ENCODE results near the gene MT1M.

DNA sequence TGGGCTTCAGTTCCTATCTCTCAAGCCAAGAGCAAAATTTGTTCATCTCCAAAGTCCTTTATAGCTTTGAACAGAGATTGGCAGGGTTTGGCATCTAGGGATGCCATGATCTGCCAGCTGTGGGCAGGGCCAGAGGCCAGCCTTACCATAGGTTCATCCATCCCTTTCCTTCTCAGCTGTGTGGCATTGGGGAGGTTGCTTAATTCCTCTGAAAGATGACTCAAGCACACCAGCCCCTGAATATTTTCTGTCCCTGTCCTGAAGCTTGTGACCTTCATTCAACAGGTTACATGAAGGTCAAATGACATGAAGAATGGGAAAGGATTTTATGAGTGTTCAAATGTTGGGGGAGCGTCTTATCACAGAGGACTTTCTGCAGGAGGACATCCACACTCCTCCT is 32.0 kb downstream of the MT1M start:
- TF ChIP-seq, protein P1, sequence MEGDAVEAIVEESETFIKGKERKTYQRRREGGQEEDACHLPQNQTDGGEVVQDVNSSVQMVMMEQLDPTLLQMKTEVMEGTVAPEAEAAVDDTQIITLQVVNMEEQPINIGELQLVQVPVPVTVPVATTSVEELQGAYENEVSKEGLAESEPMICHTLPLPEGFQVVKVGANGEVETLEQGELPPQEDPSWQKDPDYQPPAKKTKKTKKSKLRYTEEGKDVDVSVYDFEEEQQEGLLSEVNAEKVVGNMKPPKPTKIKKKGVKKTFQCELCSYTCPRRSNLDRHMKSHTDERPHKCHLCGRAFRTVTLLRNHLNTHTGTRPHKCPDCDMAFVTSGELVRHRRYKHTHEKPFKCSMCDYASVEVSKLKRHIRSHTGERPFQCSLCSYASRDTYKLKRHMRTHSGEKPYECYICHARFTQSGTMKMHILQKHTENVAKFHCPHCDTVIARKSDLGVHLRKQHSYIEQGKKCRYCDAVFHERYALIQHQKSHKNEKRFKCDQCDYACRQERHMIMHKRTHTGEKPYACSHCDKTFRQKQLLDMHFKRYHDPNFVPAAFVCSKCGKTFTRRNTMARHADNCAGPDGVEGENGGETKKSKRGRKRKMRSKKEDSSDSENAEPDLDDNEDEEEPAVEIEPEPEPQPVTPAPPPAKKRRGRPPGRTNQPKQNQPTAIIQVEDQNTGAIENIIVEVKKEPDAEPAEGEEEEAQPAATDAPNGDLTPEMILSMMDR (conservative IDR thresholded peaks at IDR 0.05; ENCODE audit: low read depth in 2 of 2) = no peak
- TF ChIP-seq EZH2 (IDR thresholded peaks at IDR 0.05; ENCODE audit: low read depth, unreplicated experiment) = no peak
- no peak for TF ChIP-seq REST (IDR thresholded peaks at IDR 0.05; ENCODE audit: unreplicated experiment)
- TF ChIP-seq JUNB (IDR thresholded peaks at IDR 0.05; ENCODE audit: unreplicated experiment) = no peak
- no peak for TF ChIP-seq POLR2AphosphoS5 (IDR thresholded peaks at IDR 0.05; ENCODE audit: low read depth)
- TF ChIP-seq CREB1 (CRISPR knock-in tag; IDR thresholded peaks at IDR 0.05; ENCODE audit: low read depth) = no peak
- no peak for TF ChIP-seq STAT1 (IDR thresholded peaks at IDR 0.05; ENCODE audit: unreplicated experiment)
- no peak for TF ChIP-seq NANOG (IDR thresholded peaks at IDR 0.05; ENCODE audit: borderline replicate concordance)

Data from GM23338 (cell line).